DND-41 (cell line): ENCODE data around the gene DVL1.

ENCODE experiments used
- ATAC-seq: fragments of 200-7000 bp; cut with Tn5 transposase; 3 replicates; pipeline ENCODE4 v1.9.1; 2021; ENCODE audit warnings: low read depth; ENCODE audit not compliant: insufficient read depth
- DNase-seq: peaks from one replicate; pipeline ENCODE4 v3.0.0-alpha.2; 2020
- H2AFZ ChIP-seq: 2 replicates; pipeline ENCODE4 v1.6.0; 2012; ENCODE audit warnings: low read depth, low read length
- H3K27ac ChIP-seq: 2 replicates; pipeline ENCODE4 v1.5.1; 2012; ENCODE audit warnings: low read length, inconsistent platforms
- H3K27me3 ChIP-seq: fragments of 200-600 bp; sonication (generic); 2 replicates; pipeline ENCODE4 v1.6.0; 2012; ENCODE audit warnings: low read length, mild to moderate bottlenecking, inconsistent platforms; ENCODE audit not compliant: insufficient read depth, poor library complexity
- H3K36me3 ChIP-seq: 2 replicates; pipeline ENCODE4 v1.5.1; 2012; ENCODE audit warnings: low read length, inconsistent platforms; ENCODE audit not compliant: insufficient read depth
- H3K4me1 ChIP-seq: 2 replicates; pipeline ENCODE4 v1.5.1; 2012; ENCODE audit warnings: mild to moderate bottlenecking, low read length; ENCODE audit not compliant: insufficient read depth
- H3K4me2 ChIP-seq: 2 replicates; pipeline ENCODE4 v1.6.0; 2012; ENCODE audit warnings: mild to moderate bottlenecking, moderate library complexity, low read length, inconsistent platforms; ENCODE audit not compliant: insufficient read depth
- H3K4me3 ChIP-seq, 2 experiments: fragments of 200-600 bp in 1 of 2; shearing (Covaris generic) in 1 of 2; 2 replicates each; pipeline ENCODE4 v1.5.1; 2012 to 2016; ENCODE audit warnings: inconsistent platforms in 2 of 2, low read length in 2 of 2, mild to moderate bottlenecking in 2 of 2, low read depth in 1 of 2, moderate library complexity in 1 of 2
- H3K79me2 ChIP-seq: 2 replicates; pipeline ENCODE4 v1.6.0; 2012; ENCODE audit warnings: low read length, inconsistent platforms; ENCODE audit not compliant: insufficient read depth
- H3K9ac ChIP-seq: 2 replicates; pipeline ENCODE4 v1.6.0; 2012; ENCODE audit warnings: low read depth, mild to moderate bottlenecking, inconsistent platforms, low read length, moderate library complexity
- H3K9me3 ChIP-seq: 2 replicates; pipeline ENCODE4 v1.5.1; 2012; ENCODE audit warnings: low read length, moderate library complexity, mild to moderate bottlenecking, inconsistent platforms; ENCODE audit not compliant: insufficient read depth, severe bottlenecking
- H4K20me1 ChIP-seq: 2 replicates; pipeline ENCODE4 v1.6.0; 2012; ENCODE audit warnings: low read length; ENCODE audit not compliant: insufficient read depth
- CTCF ChIP-seq: IDR thresholded peaks from 2 replicates; pipeline ENCODE4 v1.5.1; 2012; ENCODE audit warnings: borderline replicate concordance, low read length, moderate library complexity, mild to moderate bottlenecking; ENCODE audit not compliant: poor library complexity, severe bottlenecking; ENCODE audit errors: extremely low read depth
- EZH2 ChIP-seq: IDR thresholded peaks from 3 replicates; pipeline ENCODE4 v1.6.1; 2012; ENCODE audit warnings: borderline replicate concordance, low read depth, mild to moderate bottlenecking, moderate library complexity, low read length, inconsistent platforms; ENCODE audit not compliant: severe bottlenecking

DVL1 gene

GRCh38 chr1:1306661-1307260 lies 42.5 kb downstream of the DVL1 start:
- Histone ChIP-seq H3K27ac (peak overlapping the region; percentile 67), H3K9ac (peak overlapping the region; percentile 96), H3K9me3 (no peaks in the 10 kb centered on the region), H3K79me2 (peaks cover 63% of the 10 kb centered on the region), H3K4me3 (peak overlapping the region; percentile 91 to 96; a peak in 3 of 4 replicates), H2AFZ (peak overlapping the region; percentile 64; the same call in 1 of the 2 replicates), H3K4me2 (peak overlapping the region; percentile 76), H3K27me3 (no peaks in the 10 kb centered on the region), H4K20me1 (peaks cover 60% of the 10 kb centered on the region), H3K4me1 (peaks cover 46% of the 10 kb centered on the region), H3K36me3 (peaks cover 30% of the 10 kb centered on the region)
- TF ChIP-seq CTCF (no peak), EZH2 (no peak)
- no peak for DNase-seq
- no peak for ATAC-seq

- peaks cover 46% of the 10 kb centered on the region for H3K4me1 ChIP-seq
- DNase-seq (peak; percentile 31), ATAC-seq (no peak)
- TF ChIP-seq EZH2 (no peak), CTCF (peak; percentile 36)
- peaks cover 56% of the 10 kb centered on the region for H4K20me1 ChIP-seq
- H3K27me3 ChIP-seq, result no peaks in the 10 kb centered on the region
- H3K27ac ChIP-seq, result peak overlapping the region; percentile 51
- no peaks in the 10 kb centered on the region for H3K9me3 ChIP-seq
- no peak overlapping the region for H2AFZ ChIP-seq
- H3K9ac ChIP-seq, result peak overlapping the region; percentile 96
- H3K36me3 ChIP-seq, result peaks cover 24% of the 10 kb centered on the region
- peaks cover 62% of the 10 kb centered on the region for H3K79me2 ChIP-seq
- H3K4me3 ChIP-seq, result peak overlapping the region in 1 of 2 experiments; percentile 96; a peak in 2 of 4 replicates
- peak overlapping the region; percentile 76 for H3K4me2 ChIP-seq
Measured at GRCh38 chr1:1306070-1306660, 43.1 kb downstream of the DVL1 start.

- H2AFZ ChIP-seq, result no peak overlapping the region
- peak; percentile 79 for DNase-seq
- TF ChIP-seq EZH2 (no peak), CTCF (no peak)
Measured at GRCh38 chr1:1305300-1306069, 43.7 kb downstream of the DVL1 start.

More at GRCh38 chr1:1305300-1306069, 43.7 kb downstream of the DVL1 start:
- ATAC-seq, result peak; percentile 47
- Histone ChIP-seq H3K27ac (peak overlapping the region; percentile 51), H3K27me3 (no peaks in the 10 kb centered on the region), H3K4me2 (peak overlapping the region; percentile 76), H3K4me3 (peak overlapping the region in 1 of 2 experiments; percentile 96; a peak in 2 of 4 replicates), H3K4me1 (peaks cover 43% of the 10 kb centered on the region), H3K36me3 (peaks cover 17% of the 10 kb centered on the region), H3K79me2 (peaks cover 59% of the 10 kb centered on the region), H3K9ac (peak overlapping the region; percentile 96), H3K9me3 (no peaks in the 10 kb centered on the region), H4K20me1 (peaks cover 54% of the 10 kb centered on the region)
